ENCODE results near the gene NUP62.

NUP62 gene

GRCh38 chr19:49896863-49897621 lies 32.3 kb downstream of the NUP62 start, which contains the start of gene IL4I1:
IL4I1 (minus strand) TSS chr19:49896887; CDS start chr19:49896160, 727 bp downstream.
- DNase-seq (ENCODE audit: low spot score): no peak

- DNase-seq (ENCODE audit: low spot score): no peak
These were observed 33.6 kb downstream of the NUP62 start for GRCh38 chr19:49895566-49896297.

- DNase-seq (ENCODE audit: low spot score): no peak
These were observed 34.3 kb downstream of the NUP62 start for GRCh38 chr19:49894879-49895565.

GRCh38 chr19:49894011-49894664 lies 35.2 kb downstream of the NUP62 start:
- no peak for DNase-seq (ENCODE audit: low spot score)

- no peak for DNase-seq (ENCODE audit: low spot score)
These were observed 36.6 kb downstream of the NUP62 start for GRCh38 chr19:49892716-49893115.

GRCh38 chr19:49891393-49891792 lies 37.9 kb downstream of the NUP62 start:
- no peak for DNase-seq (ENCODE audit: low spot score)

GRCh38 chr19:49890349-49891311 lies 38.7 kb downstream of the NUP62 start:
- DNase-seq (ENCODE audit: low spot score): peak; percentile 56

- DNase-seq (ENCODE audit: low spot score): no peak
These were observed 39.5 kb downstream of the NUP62 start for GRCh38 chr19:49889687-49890348.

- DNase-seq (ENCODE audit: low spot score): no peak
These were observed 40.1 kb downstream of the NUP62 start for GRCh38 chr19:49889038-49889686.

- DNase-seq (ENCODE audit: low spot score): no peak
These were observed 40.8 kb downstream of the NUP62 start for GRCh38 chr19:49888510-49888824.

GRCh38 chr19:49887665-49888509 lies 41.4 kb downstream of the NUP62 start:
- no peak for DNase-seq (ENCODE audit: low spot score)

- no peak for DNase-seq (ENCODE audit: low spot score)
These were observed 42.2 kb downstream of the NUP62 start for GRCh38 chr19:49887037-49887664.

GRCh38 chr19:49884760-49885159 lies 44.5 kb downstream of the NUP62 start:
- DNase-seq (ENCODE audit: low spot score): no peak

GRCh38 chr19:49884109-49884508 lies 45.2 kb downstream of the NUP62 start:
- no peak for DNase-seq (ENCODE audit: low spot score)

GRCh38 chr19:49883094-49883493 lies 46.2 kb downstream of the NUP62 start:
- DNase-seq (ENCODE audit: low spot score): no peak

- no peak for DNase-seq (ENCODE audit: low spot score)
These were observed 46.7 kb downstream of the NUP62 start for GRCh38 chr19:49882643-49883042.

- no peak for DNase-seq (ENCODE audit: low spot score)
These were observed 47.5 kb downstream of the NUP62 start for GRCh38 chr19:49881672-49882394.

GRCh38 chr19:49881186-49881585 lies 48.1 kb downstream of the NUP62 start:
- no peak for DNase-seq (ENCODE audit: low spot score)
